ENCODE results near the gene FAM8A1. TPM values are rescaled to one million over a fixed set of nuclear protein-coding genes. Genes with fewer than 3 reads are reported as not detected.

FAM8A1 gene
- total RNA-seq, 1 experiment from 2014 or later: 10.2 TPM

DNA sequence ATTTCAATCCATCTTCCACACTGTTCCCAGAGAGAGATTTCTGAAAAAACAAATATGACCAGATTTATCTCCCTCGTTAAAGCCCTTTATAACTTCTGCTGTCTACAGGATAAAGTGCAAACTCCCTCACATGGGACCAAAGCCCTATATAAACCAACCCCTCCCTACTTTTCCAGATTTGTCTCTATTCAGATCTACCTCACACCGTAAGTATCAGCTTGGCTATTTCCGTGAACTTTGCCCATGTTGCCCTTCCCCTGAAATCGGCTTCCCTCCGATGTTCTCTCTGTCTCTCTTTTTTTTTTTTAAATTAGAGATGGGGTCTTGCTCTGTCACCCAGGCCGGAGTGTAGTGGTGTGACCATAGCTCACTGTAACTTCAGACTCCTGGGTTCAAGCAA, 12.1 kb upstream of the FAM8A1 start:
- DNase-seq: no peak
- no peaks in the 10 kb centered on the region for H3K27me3 ChIP-seq (ENCODE audit: control insufficient read depth, insufficient read depth, low read length)
- H3K4me3 ChIP-seq (ENCODE audit: insufficient read depth, low read depth, low read length): no peak overlapping the region
- H3K36me3 ChIP-seq (replicated peaks; ENCODE audit: control insufficient read depth, insufficient read depth, low read length): no peaks in the 10 kb centered on the region

DNA sequence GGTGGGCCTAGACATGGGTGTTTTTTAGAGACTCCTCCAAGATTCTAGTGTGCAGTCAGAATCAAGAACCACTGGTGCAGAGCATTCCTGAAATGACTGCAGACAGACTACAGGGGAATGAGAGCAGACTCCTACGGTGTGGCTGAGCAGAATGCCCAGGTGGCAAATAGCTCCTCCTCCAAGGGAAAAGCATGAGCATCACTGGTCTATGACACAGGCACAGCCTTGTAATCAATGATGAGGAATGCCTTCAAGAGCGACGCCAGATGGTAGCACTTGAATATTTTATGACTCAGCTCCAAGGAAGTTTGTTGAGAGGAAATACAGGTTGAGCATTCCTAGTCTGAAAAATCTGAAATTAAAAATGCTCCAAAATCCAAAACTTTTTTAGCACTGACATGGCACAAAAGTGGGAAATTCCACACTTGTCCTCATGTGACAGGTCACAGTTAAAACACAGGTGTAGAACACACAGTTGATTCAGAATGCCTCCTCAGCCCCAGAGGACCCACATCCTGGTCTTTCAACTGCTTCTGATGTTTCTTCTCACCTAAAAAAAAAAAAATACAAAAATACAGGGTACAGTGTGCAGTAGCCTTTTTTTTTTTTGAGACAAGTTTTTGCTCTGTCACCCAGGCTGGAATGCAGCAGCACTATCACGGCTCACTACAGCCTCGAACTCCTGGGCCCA, 10.6 kb upstream of the FAM8A1 start:
- Histone ChIP-seq H3K36me3 (replicated peaks; ENCODE audit: control insufficient read depth, insufficient read depth, low read length) (no peaks in the 10 kb centered on the region), H3K4me3 (ENCODE audit: insufficient read depth, low read depth, low read length) (no peak overlapping the region), H3K27me3 (ENCODE audit: control insufficient read depth, insufficient read depth, low read length) (no peaks in the 10 kb centered on the region)
- DNase-seq: no peak

DNA sequence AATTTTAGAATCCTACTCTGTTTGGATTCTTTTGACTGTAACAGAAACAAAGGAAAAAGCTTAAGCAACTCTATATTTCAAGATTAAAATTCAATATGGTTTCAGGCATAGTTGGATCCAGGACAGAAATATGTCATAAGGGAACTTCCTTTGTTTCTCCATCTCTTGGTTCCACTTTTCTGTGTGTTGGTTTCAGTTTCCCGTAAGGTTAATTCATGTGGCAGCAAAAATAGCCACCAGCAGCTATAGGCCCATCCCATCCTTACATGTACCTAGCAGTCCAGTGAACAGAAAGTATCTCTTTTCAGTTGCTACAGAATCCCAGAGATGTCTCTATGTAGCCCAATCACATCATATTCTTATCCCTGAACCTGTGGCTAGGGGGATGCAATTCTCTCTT, 8.8 kb upstream of the FAM8A1 start:
- Histone ChIP-seq H3K36me3 (replicated peaks; ENCODE audit: control insufficient read depth, insufficient read depth, low read length) (no peaks in the 10 kb centered on the region), H3K27me3 (ENCODE audit: control insufficient read depth, insufficient read depth, low read length) (no peaks in the 10 kb centered on the region), H3K4me3 (ENCODE audit: insufficient read depth, low read depth, low read length) (no peak overlapping the region)
- DNase-seq: no peak

DNA sequence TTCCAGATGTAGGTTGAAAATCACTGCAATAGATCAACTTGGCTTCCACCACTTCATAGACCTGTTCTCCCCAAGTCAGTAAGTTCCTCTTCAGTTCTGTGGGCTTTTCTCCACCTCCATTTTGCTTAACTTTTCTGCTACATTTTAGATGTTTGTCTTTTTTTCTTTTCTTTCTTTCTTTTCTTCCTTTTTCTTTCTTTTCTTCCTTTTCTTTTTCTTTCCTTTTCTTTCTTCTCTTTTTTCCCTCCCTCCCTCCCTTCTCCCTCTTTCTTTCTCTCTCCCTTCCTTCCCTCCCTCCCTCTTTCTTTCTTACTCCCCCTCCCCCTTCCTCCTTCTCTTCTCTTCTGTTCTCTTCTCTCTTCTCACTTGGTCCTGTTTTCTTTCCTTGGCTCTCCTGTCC, 6.9 kb upstream of the FAM8A1 start:
- H3K4me3 ChIP-seq (ENCODE audit: insufficient read depth, low read depth, low read length): no peak overlapping the region
- no peaks in the 10 kb centered on the region for H3K27me3 ChIP-seq (ENCODE audit: control insufficient read depth, insufficient read depth, low read length)
- H3K36me3 ChIP-seq (replicated peaks; ENCODE audit: control insufficient read depth, insufficient read depth, low read length): no peaks in the 10 kb centered on the region
- DNase-seq: no peak

DNA sequence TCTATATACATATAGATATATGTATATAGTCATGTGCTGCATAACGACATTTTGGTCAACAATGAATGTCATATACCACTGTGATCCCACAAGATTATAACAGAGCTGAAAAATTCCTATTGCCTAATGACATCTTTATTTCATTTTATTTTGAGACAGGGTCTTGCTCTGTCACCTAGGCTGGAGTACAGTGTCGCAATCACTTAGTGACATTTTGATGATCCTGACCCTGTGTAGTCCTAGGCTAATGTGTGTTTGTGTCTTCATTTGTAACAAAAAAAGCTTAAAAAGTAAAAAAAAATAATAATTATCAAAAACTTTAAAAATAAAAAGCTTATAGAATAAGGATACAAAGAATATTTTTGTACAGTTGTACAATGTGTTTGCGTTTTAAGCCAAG, 4.0 kb upstream of the FAM8A1 start:
- no peaks in the 10 kb centered on the region for H3K36me3 ChIP-seq (replicated peaks; ENCODE audit: control insufficient read depth, insufficient read depth, low read length)
- H3K4me3 ChIP-seq (ENCODE audit: insufficient read depth, low read depth, low read length): no peak overlapping the region
- no peaks in the 10 kb centered on the region for H3K27me3 ChIP-seq (ENCODE audit: control insufficient read depth, insufficient read depth, low read length)
- DNase-seq: no peak

DNA sequence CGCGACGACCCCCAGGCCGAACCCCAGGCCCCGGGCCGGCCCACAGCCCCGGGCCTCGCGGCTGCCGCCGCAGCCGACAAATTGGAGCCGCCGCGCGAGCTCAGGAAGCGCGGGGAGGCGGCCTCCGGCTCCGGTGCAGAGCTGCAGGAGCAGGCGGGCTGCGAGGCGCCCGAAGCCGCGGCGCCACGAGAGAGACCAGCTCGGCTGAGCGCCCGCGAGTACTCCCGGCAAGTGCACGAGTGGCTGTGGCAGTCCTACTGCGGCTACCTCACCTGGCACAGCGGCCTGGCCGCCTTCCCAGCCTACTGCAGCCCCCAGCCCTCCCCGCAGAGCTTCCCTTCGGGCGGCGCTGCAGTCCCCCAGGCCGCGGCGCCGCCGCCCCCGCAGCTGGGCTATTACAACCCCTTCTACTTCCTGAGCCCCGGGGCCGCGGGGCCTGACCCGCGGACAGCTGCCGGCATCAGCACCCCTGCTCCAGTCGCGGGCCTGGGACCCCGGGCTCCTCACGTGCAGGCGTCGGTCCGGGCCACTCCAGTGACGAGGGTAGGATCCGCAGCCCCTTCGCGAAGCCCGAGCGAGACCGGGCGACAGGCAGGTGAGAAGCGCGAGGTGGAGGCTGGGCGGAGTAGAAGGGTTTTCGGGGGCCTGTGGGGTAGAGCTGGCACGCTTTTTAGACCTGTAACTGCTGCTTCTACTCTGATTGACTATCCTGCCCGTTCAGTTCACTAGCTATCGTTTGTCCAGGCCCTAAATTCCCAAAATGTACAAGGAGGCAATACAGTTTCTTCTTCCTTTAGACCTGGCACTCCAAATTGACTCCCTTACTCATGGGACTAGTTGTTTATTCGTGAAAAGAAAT, 654 bp downstream of the FAM8A1 start:
- H3K27me3 ChIP-seq (ENCODE audit: control insufficient read depth, insufficient read depth, low read length): no peaks in the 10 kb centered on the region
- H3K4me3 ChIP-seq (ENCODE audit: insufficient read depth, low read depth, low read length): peak overlapping the region; percentile 97
- peak; percentile 74 for DNase-seq
- peaks cover 1% of the 10 kb centered on the region; the same call in 1 of the 2 replicates for H3K36me3 ChIP-seq (replicated peaks; ENCODE audit: control insufficient read depth, insufficient read depth, low read length)

DNA sequence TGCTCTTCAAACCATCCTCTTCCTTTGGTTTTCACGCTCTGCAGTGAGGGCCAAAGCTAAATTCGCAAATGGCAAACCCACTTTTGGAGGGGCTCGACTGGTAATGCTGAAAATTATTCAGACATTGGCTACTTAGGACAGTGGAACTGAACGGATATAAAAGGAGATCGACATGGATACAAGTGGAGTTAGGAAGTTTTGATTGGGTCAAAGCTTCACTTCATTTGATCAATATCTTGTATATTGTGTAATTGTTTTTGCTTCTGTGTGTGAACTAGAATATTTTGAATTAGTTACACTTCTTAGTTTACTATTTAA, 1.2 kb downstream of the FAM8A1 start:
- Histone ChIP-seq H3K36me3 (replicated peaks; ENCODE audit: control insufficient read depth, insufficient read depth, low read length) (peaks cover 1% of the 10 kb centered on the region), H3K27me3 (ENCODE audit: control insufficient read depth, insufficient read depth, low read length) (no peaks in the 10 kb centered on the region), H3K4me3 (ENCODE audit: insufficient read depth, low read depth, low read length) (peak overlapping the region; percentile 97)
- DNase-seq: no peak

DNA sequence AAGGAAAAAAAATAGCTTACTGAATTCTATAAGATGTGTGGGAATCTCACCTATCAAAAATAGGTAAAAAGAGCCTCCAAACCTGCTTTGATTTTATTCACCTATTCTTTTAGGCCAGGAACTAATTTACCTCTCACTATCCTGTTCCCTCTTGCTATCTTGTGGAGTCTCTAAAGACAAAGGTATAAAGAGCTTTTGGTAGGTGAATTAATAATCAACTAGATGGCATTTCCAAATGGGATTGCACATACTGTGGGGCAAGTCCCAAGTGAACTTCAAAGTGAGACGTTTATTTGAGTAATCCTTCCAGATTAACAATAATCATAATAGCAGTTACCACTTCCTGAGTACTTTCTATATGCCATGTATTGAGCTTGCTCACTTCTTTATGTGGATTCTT, 2.8 kb downstream of the FAM8A1 start:
- no peak for DNase-seq
- H3K4me3 ChIP-seq (ENCODE audit: insufficient read depth, low read depth, low read length): no peak overlapping the region
- no peaks in the 10 kb centered on the region for H3K27me3 ChIP-seq (ENCODE audit: control insufficient read depth, insufficient read depth, low read length)
- peaks cover 1% of the 10 kb centered on the region for H3K36me3 ChIP-seq (replicated peaks; ENCODE audit: control insufficient read depth, insufficient read depth, low read length)

DNA sequence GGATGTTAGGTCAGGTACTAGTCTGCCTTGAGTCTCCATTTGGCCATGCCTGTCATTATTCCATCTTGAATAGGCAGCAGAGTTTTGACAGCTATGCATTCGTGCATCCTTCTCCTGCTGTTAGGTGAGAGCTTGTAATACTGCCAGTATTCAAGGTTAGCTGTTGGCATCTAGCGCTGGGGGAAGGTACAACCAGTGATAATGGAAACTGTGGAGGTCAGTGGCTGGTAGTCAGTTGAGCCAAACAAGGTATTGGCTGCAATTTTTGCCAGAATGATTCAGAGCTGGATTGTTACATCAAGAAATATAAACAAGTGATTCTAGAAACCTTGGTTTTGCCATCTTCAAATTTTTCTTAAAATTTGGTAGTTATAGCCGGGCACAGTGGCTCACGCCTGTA, 6.5 kb downstream of the FAM8A1 start:
- DNase-seq: no peak
- H3K27me3 ChIP-seq (ENCODE audit: control insufficient read depth, insufficient read depth, low read length): no peaks in the 10 kb centered on the region
- H3K4me3 ChIP-seq (ENCODE audit: insufficient read depth, low read depth, low read length): no peak overlapping the region
- H3K36me3 ChIP-seq (replicated peaks; ENCODE audit: control insufficient read depth, insufficient read depth, low read length): peaks cover 3% of the 10 kb centered on the region

DNA sequence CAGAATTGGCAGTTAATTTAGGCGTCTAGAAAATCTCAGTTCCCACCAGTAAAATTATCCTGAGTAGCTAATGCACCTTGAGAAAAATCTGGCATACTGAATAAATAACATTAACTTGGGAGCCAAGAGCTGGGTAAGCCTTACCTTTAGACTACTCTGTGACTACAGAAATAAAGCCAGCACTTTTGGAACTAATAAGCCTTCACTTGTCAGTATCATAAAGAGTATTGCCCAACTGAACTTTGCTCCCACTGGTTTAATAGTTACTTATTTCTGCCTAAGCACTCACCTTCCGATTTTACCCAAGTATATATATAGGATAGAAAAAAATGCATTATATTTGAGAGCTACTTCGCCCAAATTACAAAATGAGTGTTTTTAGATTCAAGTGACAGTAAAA, 10.7 kb downstream of the FAM8A1 start:
- peaks cover 2% of the 10 kb centered on the region for H3K36me3 ChIP-seq (replicated peaks; ENCODE audit: control insufficient read depth, insufficient read depth, low read length)
- no peak for DNase-seq
- H3K4me3 ChIP-seq (ENCODE audit: insufficient read depth, low read depth, low read length): no peak overlapping the region
- no peaks in the 10 kb centered on the region for H3K27me3 ChIP-seq (ENCODE audit: control insufficient read depth, insufficient read depth, low read length)

DNA sequence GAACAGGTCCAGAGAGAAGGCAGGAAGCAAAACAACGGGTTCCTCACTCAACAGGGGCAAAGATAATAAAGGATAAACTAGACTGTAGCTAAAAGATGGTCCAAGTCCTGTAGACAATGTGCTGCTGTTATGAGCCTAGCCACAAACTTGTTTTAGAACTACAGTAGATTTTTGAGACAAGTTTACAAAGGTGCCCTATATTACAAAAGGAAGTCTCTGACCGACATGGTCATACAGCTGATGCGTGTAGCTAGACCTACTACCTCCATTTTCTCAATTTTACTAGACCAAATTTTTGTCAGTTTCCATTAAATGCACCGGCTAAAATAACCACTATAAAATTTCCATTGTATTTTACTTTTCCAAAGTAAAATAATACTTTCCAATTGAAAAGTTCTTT, 11.9 kb downstream of the FAM8A1 start:
- DNase-seq: no peak
- no peaks in the 10 kb centered on the region for H3K27me3 ChIP-seq (ENCODE audit: control insufficient read depth, insufficient read depth, low read length)
- peaks cover 7% of the 10 kb centered on the region for H3K36me3 ChIP-seq (replicated peaks; ENCODE audit: control insufficient read depth, insufficient read depth, low read length)
- no peak overlapping the region for H3K4me3 ChIP-seq (ENCODE audit: insufficient read depth, low read depth, low read length)

DNA sequence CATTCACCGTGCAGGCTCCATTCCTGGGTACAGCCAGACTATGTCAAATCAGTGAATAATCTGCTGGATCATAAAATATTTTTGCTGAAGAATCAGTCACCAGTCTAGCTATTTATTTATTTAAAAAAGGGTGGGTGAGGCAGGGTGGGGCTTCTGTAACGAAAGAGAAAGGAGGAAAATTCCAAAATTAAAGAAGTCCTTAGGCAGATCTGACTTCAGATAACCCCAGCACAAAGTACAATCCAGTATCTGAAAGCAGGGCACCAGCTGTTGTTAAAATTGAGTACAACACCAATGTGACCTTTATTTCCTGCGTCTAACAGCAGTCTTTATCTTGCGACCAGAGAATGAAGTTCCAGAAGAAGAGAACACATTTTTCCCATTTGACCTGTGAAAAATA, 15.7 kb downstream of the FAM8A1 start:
- Histone ChIP-seq H3K4me3 (ENCODE audit: insufficient read depth, low read depth, low read length) (no peak overlapping the region), H3K27me3 (ENCODE audit: control insufficient read depth, insufficient read depth, low read length) (no peaks in the 10 kb centered on the region), H3K36me3 (replicated peaks; ENCODE audit: control insufficient read depth, insufficient read depth, low read length) (peaks cover 6% of the 10 kb centered on the region)
- no peak for DNase-seq

DNA sequence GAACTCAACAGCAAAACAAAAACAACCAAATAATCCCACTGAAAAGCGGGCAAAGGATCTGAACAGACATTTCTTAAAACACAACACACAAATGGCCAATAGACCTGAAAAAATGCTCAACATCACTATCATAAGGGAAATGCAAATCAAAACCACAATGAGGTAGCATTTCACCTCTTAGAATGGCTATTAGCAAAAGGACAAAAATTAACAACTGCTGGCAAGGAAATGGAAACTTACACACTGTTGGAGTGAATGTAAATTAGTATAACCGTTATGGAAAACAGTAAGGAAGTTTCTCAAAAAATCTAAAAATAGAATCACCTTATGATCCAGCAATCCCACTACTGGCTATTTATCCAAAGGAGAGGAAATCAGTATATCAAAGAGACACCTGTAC, 20.9 kb downstream of the FAM8A1 start:
- Histone ChIP-seq H3K27me3 (ENCODE audit: control insufficient read depth, insufficient read depth, low read length) (no peaks in the 10 kb centered on the region), H3K4me3 (ENCODE audit: insufficient read depth, low read depth, low read length) (no peak overlapping the region), H3K36me3 (replicated peaks; ENCODE audit: control insufficient read depth, insufficient read depth, low read length) (peaks cover 20% of the 10 kb centered on the region)
- no peak for DNase-seq

DNA sequence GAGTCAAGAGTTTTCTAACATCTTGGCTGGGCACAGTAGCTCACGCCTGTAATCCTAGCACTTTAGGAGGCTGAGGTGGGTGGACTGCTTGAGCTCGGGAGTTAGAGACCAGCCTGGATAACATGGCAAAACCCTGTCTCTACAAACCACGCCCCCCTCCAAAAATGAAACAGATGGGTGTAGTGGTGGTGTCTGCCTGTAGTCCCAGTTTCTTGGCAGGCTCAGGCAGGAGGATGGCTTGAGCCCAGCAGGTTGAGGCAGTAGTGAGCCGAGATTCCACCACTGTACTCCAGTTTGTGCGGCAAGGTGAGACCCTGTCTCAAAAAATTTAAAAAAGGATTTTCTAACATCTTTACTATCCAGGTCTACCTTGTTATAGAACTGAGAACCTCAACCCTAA, 22.0 kb downstream of the FAM8A1 start:
- H3K36me3 ChIP-seq (replicated peaks; ENCODE audit: control insufficient read depth, insufficient read depth, low read length): peaks cover 17% of the 10 kb centered on the region
- DNase-seq: no peak
- no peak overlapping the region for H3K4me3 ChIP-seq (ENCODE audit: insufficient read depth, low read depth, low read length)
- no peaks in the 10 kb centered on the region for H3K27me3 ChIP-seq (ENCODE audit: control insufficient read depth, insufficient read depth, low read length)

DNA sequence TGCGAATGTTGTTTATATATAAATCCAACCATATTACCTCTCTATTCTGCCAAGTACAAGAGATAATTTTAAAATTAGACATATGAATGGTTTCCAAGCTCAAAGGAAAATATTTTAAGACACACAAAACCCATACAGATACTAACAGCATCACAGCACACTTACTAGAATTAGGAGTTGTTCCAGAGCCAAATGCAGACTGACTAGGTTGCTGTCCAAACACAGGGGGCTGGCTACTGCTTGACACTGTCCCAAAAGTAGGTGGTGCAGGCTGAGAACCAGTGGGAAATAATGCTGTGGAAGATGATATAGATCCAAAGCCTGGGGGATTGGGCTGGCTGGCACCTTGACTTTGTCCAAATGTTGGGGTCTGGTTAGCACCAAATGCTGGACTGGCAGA, 24.3 kb downstream of the FAM8A1 start:
- peaks cover 26% of the 10 kb centered on the region for H3K36me3 ChIP-seq (replicated peaks; ENCODE audit: control insufficient read depth, insufficient read depth, low read length)
- H3K27me3 ChIP-seq (ENCODE audit: control insufficient read depth, insufficient read depth, low read length): no peaks in the 10 kb centered on the region
- no peak for DNase-seq
- H3K4me3 ChIP-seq (ENCODE audit: insufficient read depth, low read depth, low read length): no peak overlapping the region

All from H7 (cell line).